Measurements from ENCODE around the gene JADE2. TPM values are rescaled to one million over a fixed set of nuclear protein-coding genes. Genes with fewer than 3 reads are reported as not detected.

JADE2 gene
- total RNA-seq (35.4 and 36.1 TPM in 2 replicates), polyA plus RNA-seq (14.9 and 15.2 TPM in 2 replicates)

DNA sequence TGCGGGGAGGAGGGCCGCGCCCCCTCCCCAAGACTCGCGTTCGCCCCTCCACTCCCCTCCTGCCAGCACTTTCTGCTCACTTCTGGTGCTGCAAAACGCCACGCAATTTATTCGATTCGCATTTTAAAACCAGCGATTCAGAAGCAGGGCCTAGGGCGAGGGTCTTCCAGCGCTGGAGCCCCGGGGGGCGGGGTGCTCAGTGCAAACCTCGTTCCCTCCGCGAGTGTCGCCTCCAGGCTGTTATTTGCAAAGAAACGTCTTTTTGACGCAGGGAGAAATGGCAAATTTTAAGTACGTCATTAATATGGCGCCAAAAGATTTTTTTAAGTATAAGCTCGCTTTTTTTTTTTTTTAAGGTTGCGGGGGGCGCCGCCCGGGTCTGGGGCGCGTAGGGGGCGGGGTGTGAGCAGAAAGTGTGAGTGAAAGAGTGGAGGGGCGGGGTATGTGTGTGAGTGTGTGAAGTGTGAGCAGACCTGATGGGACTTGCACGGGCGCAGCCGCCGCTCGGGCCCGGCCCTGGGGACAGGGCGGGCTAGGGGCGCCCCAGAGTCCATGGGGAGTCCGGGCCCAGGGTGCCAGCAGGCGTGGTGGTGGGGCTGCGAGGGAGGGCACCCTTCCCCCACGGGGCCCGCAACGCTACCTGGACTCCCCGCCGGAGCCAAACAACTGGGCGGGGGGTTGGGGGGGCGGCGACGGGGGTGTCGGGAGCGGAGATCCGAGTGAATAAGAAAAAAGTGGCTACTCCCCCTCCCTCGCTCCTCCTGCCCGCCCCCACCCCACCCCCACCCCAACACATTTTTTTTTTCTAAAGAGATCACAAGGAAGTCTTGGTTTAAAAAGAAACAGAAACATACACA lies at the start of gene JADE2:
TSS of gene JADE2 (plus strand) at position 845 of the 857 bp plus-strand sequence. CDS start 10,188 bp downstream, outside the sequence.
- peak within 1 kb of the TSS; percentile 94 for H3K4me2 ChIP-seq
- H3K9me2 ChIP-seq (replicated peaks; ENCODE audit: insufficient read depth): no peaks in the 10 kb centered on the region
- H3K27me3 ChIP-seq: no peaks in the 10 kb centered on the region
- peaks cover 18% of the 10 kb centered on the region for H4K20me1 ChIP-seq (ENCODE audit: insufficient read depth, poor library complexity, severe bottlenecking)
- peak within 1 kb of the TSS; percentile 99 for H3K27ac ChIP-seq
- under 1% methylated on average over 22 of the region's 57 CpGs for WGBS (ENCODE audit: low lambda C conversion rate, missing lambda C conversion rate)
- peak within 1 kb of the TSS; percentile 86 for H2AFZ ChIP-seq
- H3K36me3 ChIP-seq (replicated peaks; ENCODE audit: insufficient read depth, low read depth): no peaks in the 10 kb centered on the region
- peak within 1 kb of the TSS; percentile 59 for H3K4me3 ChIP-seq
- H3K79me2 ChIP-seq: peaks cover 30% of the 10 kb centered on the region
- peak; percentile 84 for DNase-seq (ENCODE audit: low spot score)
- H3K9me3 ChIP-seq (ENCODE audit: low read depth): no peaks in the 10 kb centered on the region
- TF ChIP-seq CTCF (IDR thresholded peaks at IDR 0.05; ENCODE audit: poor library complexity) (no peak), EZH2 (IDR thresholded peaks at IDR 0.05; ENCODE audit: borderline replicate concordance) (no peak), EZH2phosphoT487 (IDR thresholded peaks at IDR 0.05; ENCODE audit: low read depth, severe bottlenecking, unreplicated experiment) (no peak)
- peaks cover 30% of the 10 kb centered on the region for H3K4me1 ChIP-seq (ENCODE audit: insufficient read depth)

GRCh38 chr5:134477462-134478245 lies 47.8 kb upstream of the JADE2 start:
- no peak for DNase-seq (ENCODE audit: low spot score)
- no peak for TF ChIP-seq EZH2phosphoT487 (IDR thresholded peaks at IDR 0.05; ENCODE audit: low read depth, severe bottlenecking, unreplicated experiment)
- no peak for TF ChIP-seq CTCF (IDR thresholded peaks at IDR 0.05; ENCODE audit: poor library complexity)
- no peak for TF ChIP-seq EZH2 (IDR thresholded peaks at IDR 0.05; ENCODE audit: borderline replicate concordance)
- Histone ChIP-seq H3K79me2 (no peaks in the 10 kb centered on the region), H3K27ac (no peak overlapping the region), H4K20me1 (ENCODE audit: insufficient read depth, poor library complexity, severe bottlenecking) (no peaks in the 10 kb centered on the region), H3K4me1 (ENCODE audit: insufficient read depth) (no peaks in the 10 kb centered on the region), H3K36me3 (replicated peaks; ENCODE audit: insufficient read depth, low read depth) (no peaks in the 10 kb centered on the region), H3K9me2 (replicated peaks; ENCODE audit: insufficient read depth) (no peaks in the 10 kb centered on the region), H2AFZ (no peak overlapping the region), H3K4me3 (no peak overlapping the region), H3K27me3 (no peaks in the 10 kb centered on the region), H3K9me3 (ENCODE audit: low read depth) (no peaks in the 10 kb centered on the region), H3K4me2 (no peak overlapping the region)
- 94% methylated on average over 14 of the region's 14 CpGs for WGBS (ENCODE audit: low lambda C conversion rate, missing lambda C conversion rate)

GRCh38 chr5:134479839-134480238 lies 45.6 kb upstream of the JADE2 start:
- H3K9me3 ChIP-seq (ENCODE audit: low read depth): no peaks in the 10 kb centered on the region
- WGBS (ENCODE audit: low lambda C conversion rate, missing lambda C conversion rate): 96% methylated on average over 4 of the region's 4 CpGs
- no peaks in the 10 kb centered on the region for H4K20me1 ChIP-seq (ENCODE audit: insufficient read depth, poor library complexity, severe bottlenecking)
- TF ChIP-seq EZH2 (IDR thresholded peaks at IDR 0.05; ENCODE audit: borderline replicate concordance) (no peak), EZH2phosphoT487 (IDR thresholded peaks at IDR 0.05; ENCODE audit: low read depth, severe bottlenecking, unreplicated experiment) (no peak)
- H2AFZ ChIP-seq: no peak overlapping the region
- no peaks in the 10 kb centered on the region for H3K79me2 ChIP-seq
- no peaks in the 10 kb centered on the region for H3K4me1 ChIP-seq (ENCODE audit: insufficient read depth)
- H3K9me2 ChIP-seq (replicated peaks; ENCODE audit: insufficient read depth): no peaks in the 10 kb centered on the region
- no peaks in the 10 kb centered on the region for H3K36me3 ChIP-seq (replicated peaks; ENCODE audit: insufficient read depth, low read depth)
- no peak overlapping the region for H3K27ac ChIP-seq
- H3K4me2 ChIP-seq: no peak overlapping the region
- H3K4me3 ChIP-seq: no peak overlapping the region
- no peaks in the 10 kb centered on the region for H3K27me3 ChIP-seq
- DNase-seq (ENCODE audit: low spot score): no peak
